Measurements from ENCODE around the gene LSM12.

Gene LSM12

DNA sequence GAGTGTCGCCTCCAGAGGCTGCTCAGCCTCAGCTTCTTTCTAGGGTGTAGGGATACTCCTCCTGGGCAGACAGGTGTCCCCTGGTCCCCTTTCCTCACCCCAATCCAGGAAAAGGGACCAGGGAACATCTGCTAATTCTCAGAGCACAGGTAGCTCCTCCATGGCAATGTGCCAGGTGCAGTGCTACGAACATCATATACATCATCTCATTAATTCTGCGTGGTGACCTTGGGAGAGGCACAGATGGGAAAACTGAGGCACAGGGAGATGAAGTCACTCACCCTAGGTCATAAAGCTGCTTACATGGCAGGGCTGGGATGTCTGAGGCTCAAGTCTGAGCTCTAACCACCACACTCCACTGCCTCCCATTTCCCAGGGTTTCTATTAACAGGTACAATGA is 45.3 kb upstream of the LSM12 start:
- TF ChIP-seq, protein P1, sequence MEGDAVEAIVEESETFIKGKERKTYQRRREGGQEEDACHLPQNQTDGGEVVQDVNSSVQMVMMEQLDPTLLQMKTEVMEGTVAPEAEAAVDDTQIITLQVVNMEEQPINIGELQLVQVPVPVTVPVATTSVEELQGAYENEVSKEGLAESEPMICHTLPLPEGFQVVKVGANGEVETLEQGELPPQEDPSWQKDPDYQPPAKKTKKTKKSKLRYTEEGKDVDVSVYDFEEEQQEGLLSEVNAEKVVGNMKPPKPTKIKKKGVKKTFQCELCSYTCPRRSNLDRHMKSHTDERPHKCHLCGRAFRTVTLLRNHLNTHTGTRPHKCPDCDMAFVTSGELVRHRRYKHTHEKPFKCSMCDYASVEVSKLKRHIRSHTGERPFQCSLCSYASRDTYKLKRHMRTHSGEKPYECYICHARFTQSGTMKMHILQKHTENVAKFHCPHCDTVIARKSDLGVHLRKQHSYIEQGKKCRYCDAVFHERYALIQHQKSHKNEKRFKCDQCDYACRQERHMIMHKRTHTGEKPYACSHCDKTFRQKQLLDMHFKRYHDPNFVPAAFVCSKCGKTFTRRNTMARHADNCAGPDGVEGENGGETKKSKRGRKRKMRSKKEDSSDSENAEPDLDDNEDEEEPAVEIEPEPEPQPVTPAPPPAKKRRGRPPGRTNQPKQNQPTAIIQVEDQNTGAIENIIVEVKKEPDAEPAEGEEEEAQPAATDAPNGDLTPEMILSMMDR (conservative IDR thresholded peaks at IDR 0.05; ENCODE audit: control insufficient read depth, insufficient read depth, low read depth, low read length) = no peak

DNA sequence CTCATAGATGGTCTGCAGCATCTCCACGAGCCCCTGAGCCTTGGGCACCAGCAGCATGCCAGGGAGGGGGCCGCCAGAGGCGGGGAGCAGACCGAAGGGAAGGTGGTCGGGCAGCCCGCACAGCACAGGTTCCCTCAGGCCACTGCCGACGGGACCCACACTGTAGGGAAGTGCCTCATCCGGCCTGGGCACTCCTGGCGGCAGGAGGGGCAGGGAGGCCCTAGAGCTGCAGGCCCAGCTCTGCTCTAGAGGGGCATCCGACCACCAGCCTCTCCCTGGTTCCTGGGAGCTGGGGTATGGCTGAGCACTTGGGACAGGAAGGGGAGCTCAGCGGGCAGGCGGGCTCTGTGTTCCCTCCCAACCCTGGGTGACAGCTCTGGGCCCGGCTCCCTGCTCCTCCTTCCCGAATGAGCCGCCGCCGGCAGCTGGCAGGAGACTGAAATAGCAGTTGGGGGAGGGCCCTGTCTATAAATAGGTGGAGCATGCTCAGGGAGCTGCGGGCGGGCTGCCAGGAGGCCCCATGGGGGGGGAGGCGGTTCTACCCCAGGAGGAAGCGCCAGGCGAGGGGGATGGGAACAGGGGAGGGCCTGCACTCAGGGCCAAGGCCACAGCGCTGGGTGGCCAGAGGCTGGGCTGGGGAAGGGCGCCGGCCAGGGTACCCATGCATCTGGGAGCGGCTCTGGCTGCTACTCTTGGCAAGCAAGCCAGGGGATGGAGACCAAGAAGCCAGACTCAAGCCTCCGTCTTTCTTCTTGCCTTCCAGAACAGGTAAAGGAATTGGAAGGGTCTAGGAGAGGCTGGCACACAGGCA is 44.6 kb upstream of the LSM12 start:
- TF ChIP-seq, protein P1 (conservative IDR thresholded peaks at IDR 0.05; ENCODE audit: control insufficient read depth, insufficient read depth, low read depth, low read length) = no peak
- peak; percentile 84 for DNase-seq (ENCODE audit: low read depth)
- peak overlapping the region; percentile 25 for H3K4me3 ChIP-seq (ENCODE audit: control insufficient read depth, low read depth, low read length)

More for the DNA sequence above, 45.3 kb upstream of the LSM12 start:
- H3K4me3 ChIP-seq (ENCODE audit: control insufficient read depth, low read depth, low read length) = no peak overlapping the region
- DNase-seq (ENCODE audit: low read depth) = no peak

DNA sequence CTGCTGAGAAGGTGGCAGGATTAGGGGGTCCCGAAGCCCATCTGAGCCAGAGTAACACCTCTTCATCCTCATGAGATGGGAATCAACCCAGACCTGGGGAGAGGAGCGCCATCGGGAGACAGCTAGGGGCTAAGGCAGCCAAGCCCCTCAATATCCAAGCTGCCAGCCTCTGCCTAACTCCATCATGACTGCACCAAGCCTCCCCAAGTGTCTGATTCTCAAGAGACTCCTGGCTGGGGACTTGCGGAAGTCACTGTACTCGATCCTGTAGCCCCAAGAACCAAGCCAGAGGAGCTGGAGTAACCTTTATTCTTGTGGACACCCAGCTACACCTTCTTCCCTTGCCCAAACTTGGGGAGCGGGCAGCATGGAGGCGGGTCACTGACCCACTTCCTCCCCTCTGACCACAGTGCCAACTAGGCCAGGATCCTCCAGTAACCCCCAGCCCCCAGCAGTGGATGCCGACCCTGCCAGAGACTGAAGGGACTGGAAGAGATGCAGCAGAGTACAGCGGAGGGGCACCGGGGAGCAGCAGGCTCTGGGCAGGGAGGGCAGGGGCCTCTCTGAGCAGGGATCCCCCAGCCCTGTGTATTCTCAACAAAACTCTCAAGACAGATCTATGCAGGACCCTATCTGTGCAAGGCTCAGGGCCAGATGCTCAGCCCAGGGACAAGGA is 43.7 kb upstream of the LSM12 start:
- TF ChIP-seq, protein P1 (conservative IDR thresholded peaks at IDR 0.05; ENCODE audit: control insufficient read depth, insufficient read depth, low read depth, low read length) = no peak
- DNase-seq (ENCODE audit: low read depth) = no peak
- peak overlapping the region; percentile 25 for H3K4me3 ChIP-seq (ENCODE audit: control insufficient read depth, low read depth, low read length)

DNA sequence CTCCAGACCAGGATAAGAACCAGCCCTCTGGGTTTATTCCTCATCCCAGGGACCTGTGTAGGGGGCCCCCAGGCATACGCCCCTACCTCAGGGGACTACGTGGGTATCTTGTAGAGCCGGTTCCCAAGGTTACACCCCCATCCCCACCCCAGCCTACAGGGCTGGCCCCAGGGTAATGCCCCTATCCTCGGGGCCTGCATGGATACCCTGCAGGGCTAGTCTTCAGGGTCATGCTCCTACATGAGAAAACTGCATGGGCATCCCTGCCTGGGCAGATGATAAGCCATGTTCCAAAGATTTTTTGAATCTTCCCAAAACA is 42.8 kb upstream of the LSM12 start:
- TF ChIP-seq, protein P1 (conservative IDR thresholded peaks at IDR 0.05; ENCODE audit: control insufficient read depth, insufficient read depth, low read depth, low read length) = no peak
- no peak overlapping the region for H3K4me3 ChIP-seq (ENCODE audit: control insufficient read depth, low read depth, low read length)
- DNase-seq (ENCODE audit: low read depth) = no peak

DNA sequence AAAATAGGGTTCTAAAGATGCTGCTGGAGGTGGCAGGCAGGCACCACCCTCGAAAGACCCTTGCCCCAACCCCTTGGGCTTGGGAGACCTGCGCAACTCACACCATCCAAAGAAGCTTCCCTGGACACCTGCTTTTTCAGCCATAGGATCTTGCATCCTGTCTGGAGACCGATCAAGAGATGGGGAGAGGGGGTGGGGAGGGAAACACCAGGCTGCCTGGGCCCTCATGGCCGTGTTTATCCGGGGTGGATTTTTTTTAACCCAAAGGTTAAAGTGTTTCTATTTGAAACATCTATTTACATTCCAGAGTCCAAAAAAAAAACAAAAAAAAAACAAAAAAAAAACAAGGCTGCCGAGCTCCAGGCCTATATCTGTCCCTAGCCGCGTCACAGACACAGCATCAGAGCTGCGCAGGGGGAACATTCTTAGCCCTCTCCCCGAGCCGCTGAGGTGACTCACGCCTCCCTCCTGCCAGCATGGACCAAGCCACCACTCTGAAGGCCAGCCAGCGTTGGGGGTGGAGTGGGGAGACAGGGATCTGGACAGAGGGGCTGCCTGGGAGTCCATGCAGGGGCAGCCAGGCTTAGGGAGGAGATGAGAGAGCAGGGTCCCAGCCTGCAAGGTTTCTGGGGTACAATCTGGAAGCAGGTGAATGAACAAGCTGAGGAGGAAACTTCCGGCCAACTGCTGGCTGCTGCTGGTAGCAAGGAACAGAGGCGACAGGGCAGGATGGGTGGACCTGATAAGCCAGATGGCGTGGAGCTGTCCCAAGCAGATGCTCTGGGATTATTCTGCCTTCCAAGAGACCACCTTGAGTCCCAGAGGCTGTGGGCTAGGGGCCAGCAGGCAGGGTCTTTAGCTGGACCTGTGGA is 42.2 kb upstream of the LSM12 start:
- TF ChIP-seq, protein P1 (conservative IDR thresholded peaks at IDR 0.05; ENCODE audit: control insufficient read depth, insufficient read depth, low read depth, low read length) = no peak
- peak overlapping the region; percentile 12 for H3K4me3 ChIP-seq (ENCODE audit: control insufficient read depth, low read depth, low read length)
- DNase-seq (ENCODE audit: low read depth) = peak; percentile 96

DNA sequence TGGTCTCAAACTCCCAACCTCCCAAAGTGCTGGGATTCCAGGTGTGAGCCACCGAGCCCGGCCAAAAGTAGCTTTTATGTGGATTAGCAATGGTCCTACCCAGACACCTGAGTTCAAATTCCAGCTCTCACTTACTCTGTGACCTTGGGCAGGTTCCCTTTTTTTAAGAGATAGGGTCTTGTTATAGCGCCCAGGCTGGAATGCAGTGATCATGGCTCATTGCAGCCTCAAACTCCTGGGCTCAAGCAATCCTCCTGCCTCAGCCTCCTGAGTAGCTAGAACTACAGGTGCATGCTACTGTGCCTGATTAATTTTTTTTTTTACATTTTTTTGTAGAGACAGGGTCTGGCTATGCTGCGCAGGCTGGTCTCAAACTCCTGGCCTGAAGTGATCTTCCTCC is 40.3 kb upstream of the LSM12 start:
- TF ChIP-seq, protein P1 (conservative IDR thresholded peaks at IDR 0.05; ENCODE audit: control insufficient read depth, insufficient read depth, low read depth, low read length) = no peak

More for the DNA sequence above, 40.3 kb upstream of the LSM12 start:
- no peak overlapping the region for H3K4me3 ChIP-seq (ENCODE audit: control insufficient read depth, low read depth, low read length)
- no peak for DNase-seq (ENCODE audit: low read depth)
